Fibroblast of the aortic adventitia (primary cell): ENCODE measurements around the gene B3GNT8. TPM values are rescaled to one million over a fixed set of nuclear protein-coding genes. Genes with fewer than 3 reads are reported as not detected.

Source experiments
- DNase-seq: peaks from one replicate; pipeline ENCODE4 v3.0.0-alpha.2; 2010; ENCODE audit warnings: low read depth
- H3K4me3 ChIP-seq: 2 replicates; pipeline ENCODE4 v1.5.1; 2011; ENCODE audit warnings: low read depth, mild to moderate bottlenecking, control low read depth, low read length, moderate library complexity
- total RNA-seq: library from RNA; depleted of rRNA; stranded (reverse); fragments of >200 nt; gene quantifications from 2 replicates; pipeline ENCODE4 v1.2.3, GENCODE V29; 2012; ENCODE audit warnings: low replicate concordance
- TF ChIP-seq, protein P1 (sequence below): IDR thresholded peaks from 2 replicates; pipeline ENCODE4 v1.5.1; 2011; ENCODE audit warnings: mild to moderate bottlenecking, low read length, control low read depth, inconsistent platforms; ENCODE audit not compliant: insufficient read depth

Gene B3GNT8
- total RNA-seq, 1 donor, result 2.1 TPM

DNA sequence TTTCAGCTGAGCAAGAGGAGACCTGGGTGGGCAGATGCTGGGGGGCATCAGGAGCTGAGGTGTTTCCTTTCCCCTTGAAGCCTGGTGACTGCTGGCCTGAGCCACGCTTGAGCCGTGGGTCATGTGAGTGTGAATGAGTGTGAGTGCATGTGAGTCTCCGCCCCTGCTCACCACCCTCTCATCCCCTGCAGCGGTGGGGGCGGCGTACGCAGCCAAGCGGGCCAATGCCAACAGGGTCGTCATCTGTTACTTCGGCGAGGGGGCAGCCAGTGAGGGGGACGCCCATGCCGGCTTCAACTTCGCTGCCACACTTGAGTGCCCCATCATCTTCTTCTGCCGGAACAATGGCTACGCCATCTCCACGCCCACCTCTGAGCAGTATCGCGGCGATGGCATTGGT, 5.2 kb downstream of the B3GNT8 start:
- no peak for DNase-seq
- TF ChIP-seq, protein P1, sequence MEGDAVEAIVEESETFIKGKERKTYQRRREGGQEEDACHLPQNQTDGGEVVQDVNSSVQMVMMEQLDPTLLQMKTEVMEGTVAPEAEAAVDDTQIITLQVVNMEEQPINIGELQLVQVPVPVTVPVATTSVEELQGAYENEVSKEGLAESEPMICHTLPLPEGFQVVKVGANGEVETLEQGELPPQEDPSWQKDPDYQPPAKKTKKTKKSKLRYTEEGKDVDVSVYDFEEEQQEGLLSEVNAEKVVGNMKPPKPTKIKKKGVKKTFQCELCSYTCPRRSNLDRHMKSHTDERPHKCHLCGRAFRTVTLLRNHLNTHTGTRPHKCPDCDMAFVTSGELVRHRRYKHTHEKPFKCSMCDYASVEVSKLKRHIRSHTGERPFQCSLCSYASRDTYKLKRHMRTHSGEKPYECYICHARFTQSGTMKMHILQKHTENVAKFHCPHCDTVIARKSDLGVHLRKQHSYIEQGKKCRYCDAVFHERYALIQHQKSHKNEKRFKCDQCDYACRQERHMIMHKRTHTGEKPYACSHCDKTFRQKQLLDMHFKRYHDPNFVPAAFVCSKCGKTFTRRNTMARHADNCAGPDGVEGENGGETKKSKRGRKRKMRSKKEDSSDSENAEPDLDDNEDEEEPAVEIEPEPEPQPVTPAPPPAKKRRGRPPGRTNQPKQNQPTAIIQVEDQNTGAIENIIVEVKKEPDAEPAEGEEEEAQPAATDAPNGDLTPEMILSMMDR, result no peak
- no peak overlapping the region for H3K4me3 ChIP-seq

DNA sequence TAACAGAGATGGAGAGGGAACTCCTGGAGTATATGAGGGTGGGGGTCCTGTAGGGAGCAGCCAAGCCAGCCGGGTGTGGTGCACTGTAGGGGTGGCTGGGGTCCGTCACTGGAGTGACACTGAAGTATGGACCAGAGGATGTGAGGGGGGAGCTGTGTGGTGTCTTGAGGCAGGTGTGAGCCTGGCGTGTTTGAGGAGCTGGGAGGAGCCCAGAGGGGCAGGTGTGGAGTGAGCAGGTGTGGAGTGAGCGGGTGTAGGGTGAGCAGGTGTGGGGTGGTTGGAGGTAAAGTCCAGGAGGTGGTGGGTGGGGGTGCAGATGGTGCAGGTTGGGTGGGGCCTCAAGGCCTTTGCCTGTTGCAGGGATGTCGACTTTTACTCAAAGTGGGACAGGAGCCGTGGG, 5.9 kb downstream of the B3GNT8 start:
- TF ChIP-seq, protein P1, result no peak
- DNase-seq, result no peak

DNA sequence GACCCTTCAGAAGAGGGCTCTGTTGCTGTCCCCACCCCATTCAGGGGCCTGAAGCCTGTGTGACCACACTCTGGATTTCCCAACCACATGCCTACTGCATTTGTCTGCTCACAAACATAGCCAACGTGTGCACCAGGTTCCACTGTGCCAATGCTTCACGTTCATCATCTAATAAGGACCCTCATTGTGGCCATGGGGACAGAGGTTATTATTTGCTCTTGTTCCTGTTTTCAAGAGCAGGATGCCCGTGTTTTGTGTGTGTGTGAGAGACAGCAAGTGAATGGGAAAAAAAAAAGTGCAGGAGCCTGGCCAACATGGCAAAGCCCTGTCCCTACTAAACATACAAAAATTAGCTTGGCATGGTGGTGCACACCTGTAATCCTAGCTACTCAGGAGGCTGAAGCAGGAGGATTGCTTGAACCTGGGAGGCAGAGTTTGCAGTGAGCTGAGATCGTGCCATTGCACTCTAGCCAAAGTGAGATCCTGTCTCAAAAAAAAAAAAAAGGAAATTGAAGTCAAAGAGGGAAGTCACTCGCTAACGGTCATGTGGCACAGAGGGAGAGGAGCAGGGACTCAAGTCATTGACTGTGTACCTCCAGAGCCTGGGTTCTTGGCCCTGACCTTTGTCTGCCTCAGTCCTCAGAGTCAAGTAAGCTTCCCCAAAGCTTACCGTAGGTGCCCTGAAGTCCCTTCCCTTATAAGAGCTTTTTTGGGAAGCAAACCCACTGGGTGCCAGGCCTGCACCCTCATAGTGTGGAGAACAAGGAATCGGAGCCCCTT, 6.9 kb downstream of the B3GNT8 start:
- no peak overlapping the region for H3K4me3 ChIP-seq
- no peak for DNase-seq
- TF ChIP-seq, protein P1, result no peak

More for the DNA sequence above, 5.9 kb downstream of the B3GNT8 start:
- no peak overlapping the region for H3K4me3 ChIP-seq

DNA sequence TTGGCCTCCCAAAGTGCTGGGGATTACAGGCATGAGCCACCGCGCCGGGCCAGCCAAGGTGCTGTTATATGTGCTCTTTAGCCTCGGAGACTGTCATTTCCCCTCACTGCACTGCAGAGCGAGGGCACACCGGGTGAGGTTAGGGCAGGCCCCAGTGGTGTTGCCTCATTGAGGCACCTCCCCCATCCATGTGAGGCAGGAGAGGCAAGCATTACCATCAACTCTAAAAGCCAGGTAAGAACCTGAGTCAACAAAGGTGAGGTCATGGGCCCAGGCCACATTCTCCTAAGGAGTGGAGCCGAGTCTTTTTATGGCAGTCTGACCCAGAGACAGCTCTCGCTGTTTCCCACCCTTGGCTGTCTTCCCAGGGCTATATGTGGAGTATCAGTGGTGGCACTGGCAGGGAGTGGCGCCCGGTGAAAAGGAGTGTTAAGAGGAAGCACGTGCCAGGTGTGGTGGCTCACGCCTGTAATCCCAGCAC, 10.9 kb downstream of the B3GNT8 start:
- DNase-seq, result no peak
- TF ChIP-seq, protein P1, result no peak

DNA sequence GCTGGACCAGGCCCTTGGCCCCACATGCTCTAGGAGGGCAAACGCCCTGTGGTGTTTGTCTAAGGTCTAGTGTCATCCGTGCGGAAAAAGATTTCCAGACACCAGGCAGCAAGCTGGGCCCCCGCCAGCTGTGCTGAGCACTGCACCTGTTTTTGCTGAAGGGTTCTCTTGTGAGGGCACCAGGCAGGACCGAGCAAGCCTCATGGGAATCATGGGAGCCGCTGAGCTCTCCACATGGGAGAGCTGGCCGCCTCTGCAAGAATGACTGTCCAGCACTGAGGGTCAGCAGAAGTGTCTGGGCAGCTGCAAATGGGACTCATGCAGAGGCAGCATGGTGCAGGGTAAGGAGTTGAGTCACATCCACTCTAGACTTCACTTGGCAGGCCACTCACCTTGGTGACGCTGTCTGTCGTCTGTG, 12.0 kb downstream of the B3GNT8 start:
- H3K4me3 ChIP-seq, result no peak overlapping the region
- DNase-seq, result no peak
- TF ChIP-seq, protein P1, result no peak

More for the DNA sequence above, 10.9 kb downstream of the B3GNT8 start:
- no peak overlapping the region for H3K4me3 ChIP-seq

DNA sequence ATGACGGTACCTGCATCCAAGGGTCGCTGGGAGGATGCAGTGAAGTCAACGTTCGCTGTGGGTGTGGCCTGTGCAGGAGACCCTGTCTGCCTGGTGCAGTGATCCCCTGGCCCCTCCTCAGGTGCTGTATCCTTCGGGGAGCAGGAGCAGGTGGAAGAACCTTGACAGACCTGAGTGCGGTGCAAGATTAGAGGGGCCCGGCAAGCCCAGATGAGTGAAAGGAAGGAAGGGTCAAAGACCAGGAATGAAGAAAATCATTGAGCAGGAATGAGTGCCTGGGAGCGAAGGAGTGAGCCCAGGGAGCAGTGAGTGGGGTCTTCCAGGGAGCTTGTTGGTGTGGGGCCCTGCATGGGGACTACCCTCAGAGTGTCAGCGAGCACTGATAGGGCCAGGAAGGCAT, 12.7 kb downstream of the B3GNT8 start:
- DNase-seq, result no peak

More for the DNA sequence above, 12.7 kb downstream of the B3GNT8 start:
- H3K4me3 ChIP-seq, result no peak overlapping the region
- TF ChIP-seq, protein P1, result no peak
